Stimulated activated CD8-positive, alpha-beta memory T cell treated with anti-CD3 and anti-CD28 coated beads, Interleukin-12 subunit alpha, Interleukin-12 subunit beta, amount 100 ng/mL, for 1 hour (primary cell): ENCODE data around the gene HIVEP3.

Source experiments
- DNase-seq: peaks from one replicate; pipeline ENCODE4 v3.0.0-alpha.2; 2020; ENCODE audit warnings: low read depth

Gene HIVEP3

DNA sequence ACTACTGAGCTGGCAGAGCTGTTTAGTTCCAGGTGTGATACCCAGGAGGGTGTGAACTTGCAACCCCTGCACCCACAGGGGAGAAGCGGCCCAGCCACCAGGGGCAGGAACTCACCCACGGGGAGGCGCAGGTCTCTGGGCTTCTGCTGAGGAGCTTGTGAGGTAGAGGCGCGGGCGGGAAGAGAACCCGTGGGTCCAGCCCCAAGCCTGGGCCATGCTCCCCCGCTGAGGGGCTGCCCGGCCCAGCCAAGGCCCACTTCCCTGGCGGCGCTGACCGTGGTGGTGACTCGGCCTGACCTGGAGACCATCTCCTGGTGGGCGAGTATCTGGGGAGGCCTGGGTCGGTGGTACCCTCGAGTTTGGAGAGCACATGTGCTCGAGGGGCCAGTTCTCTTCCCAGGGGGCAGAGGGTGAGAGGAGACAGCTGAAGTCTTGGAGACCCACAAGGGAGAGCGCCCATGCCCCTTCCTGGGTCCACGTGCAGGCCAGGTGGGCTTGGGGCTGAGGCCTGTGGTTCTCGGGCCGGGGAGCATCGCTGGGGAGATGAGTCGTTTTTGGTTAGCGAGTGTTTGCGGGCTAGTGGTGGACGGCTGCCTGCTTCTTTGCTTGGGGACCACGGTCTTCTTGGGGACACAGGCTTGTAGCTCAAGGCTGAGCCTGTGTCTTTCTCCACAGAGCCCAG is 405.9 kb downstream of the HIVEP3 start:
- DNase-seq: no peak

DNA sequence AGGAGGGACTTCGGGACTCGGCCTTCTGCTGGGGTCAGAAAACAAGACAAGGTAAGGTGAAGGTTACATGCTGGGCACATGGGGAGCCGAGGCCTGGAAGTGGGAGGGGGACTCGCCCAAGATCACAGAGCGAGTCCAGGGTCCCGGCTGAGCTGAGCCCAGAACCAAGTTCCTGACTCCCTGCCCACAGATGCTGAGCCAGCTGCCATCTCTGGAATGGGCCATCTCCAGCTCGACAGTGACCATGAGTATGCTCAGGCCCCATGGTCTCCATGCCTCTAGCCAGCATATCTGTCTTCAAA is 407.5 kb downstream of the HIVEP3 start:
- no peak for DNase-seq

DNA sequence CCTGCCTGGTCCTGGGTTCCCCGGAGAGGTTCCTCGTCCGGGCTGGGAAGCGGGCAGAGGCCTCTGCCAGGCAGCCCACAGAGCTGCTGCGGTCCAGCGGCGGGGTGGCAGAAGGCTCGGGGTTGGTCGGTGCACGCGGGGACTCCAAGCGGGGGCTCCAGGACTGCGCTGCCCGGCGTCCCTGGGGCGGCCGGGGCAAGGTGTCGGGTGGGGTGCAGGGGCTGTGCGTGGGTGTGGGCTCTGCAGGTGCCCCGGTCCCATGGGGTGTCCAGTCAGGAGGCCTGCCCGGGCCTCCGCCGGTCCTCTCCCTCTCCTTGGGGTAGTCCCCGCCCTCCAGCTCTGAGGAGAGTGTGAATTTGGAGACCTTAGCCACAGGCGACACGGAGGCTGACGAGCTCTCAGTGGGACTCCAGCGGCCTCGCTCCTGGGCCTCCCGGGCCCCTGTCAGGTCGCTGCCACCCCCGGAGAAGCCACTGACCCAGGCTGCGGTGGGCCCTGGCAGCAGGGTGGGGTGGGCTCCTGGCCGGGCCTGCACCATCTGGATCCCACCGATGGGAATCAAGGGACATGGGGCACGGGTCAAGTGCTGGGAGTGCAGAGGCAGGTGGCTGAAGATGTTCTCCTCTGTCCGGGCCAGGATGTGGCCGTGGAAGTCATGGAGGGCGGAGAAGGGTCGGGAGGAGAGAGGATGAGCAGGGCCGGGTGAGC is 408.0 kb downstream of the HIVEP3 start:
- DNase-seq: no peak

DNA sequence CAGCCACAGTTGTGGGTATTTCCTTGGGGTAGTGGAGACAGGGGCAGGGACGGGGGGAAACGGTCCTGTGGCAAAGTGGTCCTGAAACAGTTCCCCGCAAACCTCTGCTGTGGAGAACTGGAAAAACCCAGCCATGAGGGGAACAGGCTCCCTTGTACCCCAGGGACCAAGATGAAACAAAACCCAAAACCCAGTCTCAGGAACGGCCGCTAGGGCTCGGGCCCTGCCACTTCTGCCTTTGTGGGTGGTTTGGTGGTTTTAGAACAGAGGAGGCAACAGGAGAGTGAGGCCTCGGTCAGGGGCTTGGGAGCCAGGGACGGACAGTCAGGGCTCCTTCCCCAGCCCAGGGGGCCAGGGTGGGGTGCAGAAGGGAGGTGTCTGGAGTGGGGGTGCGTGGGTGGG is 409.5 kb downstream of the HIVEP3 start:
- DNase-seq: no peak

DNA sequence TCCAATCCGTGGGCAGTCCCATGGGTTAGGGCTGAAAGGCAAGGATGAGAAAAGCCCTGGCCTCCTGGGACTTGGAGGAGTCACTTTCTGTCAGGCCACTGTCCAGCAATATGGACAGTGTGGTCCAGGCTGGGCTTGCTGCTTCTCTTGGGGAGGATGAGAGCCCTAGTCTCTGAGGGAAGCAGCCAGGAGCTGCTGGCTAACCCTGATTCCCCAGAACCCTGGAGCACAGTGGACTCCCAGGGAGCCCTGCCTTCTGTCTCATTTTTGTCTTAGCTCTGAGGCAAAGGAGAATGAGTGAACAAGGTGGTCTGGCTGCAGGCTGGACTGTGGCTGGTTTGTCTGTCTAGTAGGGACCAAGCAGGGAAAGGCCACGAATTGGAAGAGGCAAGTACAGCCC is 410.4 kb downstream of the HIVEP3 start:
- DNase-seq: no peak

DNA sequence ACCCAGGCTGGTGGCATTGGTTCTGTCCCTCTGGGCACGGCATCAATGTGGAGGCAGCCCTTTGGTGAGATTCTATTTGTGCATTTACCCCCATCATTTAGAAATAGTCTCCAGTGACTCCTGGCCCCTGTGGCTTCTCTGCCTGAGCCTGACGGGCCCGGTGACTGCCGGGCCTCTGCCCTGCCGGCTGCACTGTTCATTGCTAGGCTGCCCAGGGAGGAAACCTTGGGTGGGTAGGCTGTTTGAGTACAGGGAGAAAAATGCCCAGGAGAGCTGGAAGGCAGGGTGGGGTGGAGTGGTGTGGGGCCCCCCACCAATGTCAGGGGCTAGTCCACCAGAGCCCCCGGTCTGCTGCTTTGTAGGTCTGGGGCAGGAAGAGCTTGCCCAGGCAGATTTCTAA is 410.9 kb downstream of the HIVEP3 start:
- no peak for DNase-seq

DNA sequence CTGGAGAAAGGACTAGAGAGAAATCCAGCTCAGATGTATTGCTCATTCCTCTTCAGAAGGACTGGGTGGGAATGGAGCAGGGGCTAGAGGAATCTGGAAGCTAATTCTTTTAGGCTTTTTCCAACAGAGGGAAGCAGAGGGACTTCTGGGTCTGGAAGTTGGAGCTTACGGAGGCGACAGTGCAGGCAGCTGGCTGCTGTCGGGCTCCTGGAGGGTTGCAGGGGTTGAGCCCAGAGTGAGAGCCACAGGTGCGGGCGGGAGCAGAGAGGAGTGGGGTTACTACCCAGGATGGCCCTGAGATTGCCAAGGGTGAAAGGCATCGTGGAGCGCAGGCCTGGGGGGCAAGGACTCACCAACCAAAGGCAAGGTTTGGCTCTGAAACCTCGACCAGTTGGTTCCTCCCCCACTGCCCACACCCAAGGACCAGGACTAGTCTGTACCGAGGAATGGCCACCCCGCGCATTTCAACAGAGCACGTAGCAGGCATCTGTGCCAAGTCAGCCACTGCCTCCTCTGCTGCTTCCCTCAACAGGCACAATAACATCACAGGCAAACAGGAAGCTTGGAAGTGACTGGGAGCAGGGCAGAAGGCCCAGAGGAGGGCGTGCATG is 411.5 kb downstream of the HIVEP3 start:
- DNase-seq: no peak

DNA sequence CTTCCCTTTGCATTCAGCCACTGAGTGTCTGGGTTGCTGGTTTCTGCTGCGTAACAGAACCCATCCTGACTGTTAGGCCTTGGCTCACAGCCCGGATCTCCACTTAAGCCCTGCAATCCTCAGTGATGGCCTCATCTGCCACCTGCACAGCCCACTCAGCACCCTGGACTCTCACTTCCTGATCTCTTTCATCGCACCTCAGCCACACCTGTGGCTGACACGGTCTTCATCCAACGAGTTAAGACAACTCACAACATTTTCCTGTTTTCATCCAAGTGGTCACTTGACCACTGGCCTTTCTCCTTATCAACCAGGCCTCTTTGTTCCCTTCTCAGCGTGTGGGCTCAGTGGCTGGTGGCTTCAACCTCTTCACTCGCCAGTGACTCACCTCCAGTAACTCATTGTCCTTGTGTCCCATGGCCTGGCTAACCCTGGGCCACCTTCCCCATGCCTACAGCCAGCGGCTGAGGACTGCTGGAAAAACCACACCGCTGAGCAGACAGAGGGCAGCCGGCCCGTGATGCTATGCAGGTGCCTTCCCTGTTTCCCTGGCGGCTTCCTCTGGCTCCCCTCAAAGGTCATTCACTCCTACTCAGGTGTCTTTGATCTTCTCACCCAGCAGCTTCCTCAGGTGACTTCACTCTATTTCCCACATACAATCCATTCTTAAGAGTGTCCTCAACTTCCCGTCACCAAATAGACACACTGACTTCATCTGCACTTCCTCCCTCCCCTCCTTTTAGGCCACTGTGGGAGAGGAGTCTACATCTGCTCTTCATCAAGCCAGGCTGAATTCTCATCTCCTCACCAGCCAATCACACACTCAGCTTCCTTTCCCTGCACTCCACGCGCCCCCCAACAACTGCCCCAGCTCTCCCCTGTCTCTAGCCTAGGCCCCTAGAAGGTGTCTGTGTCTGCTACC is 414.3 kb downstream of the HIVEP3 start:
- DNase-seq: no peak

DNA sequence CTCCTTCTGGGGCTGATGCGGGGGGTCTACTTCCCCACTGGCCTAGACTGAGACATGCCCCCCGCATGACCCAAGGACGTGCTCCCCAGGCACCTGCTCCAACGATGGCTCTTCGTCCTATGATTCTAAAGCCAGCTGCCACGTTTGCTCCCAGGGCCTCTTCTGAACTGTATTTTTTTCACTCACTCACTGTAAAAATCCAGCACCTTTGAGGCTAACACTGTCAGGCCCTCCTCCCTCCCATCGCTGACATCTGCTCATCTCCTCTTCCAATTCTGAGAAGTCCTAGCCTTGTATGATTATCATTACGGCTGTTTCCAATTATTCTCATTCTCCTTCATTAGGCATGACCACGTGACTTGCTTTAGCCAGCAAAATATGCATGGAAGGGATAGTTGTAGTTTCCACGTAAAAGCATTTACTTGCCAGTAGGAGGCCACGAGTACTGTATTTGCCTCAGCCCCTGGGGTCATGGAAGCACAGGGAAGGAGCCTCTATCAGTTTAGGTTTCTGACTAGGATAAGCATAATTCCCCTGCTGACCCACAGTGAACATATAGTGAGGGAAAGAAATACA is 415.1 kb downstream of the HIVEP3 start:
- no peak for DNase-seq

DNA sequence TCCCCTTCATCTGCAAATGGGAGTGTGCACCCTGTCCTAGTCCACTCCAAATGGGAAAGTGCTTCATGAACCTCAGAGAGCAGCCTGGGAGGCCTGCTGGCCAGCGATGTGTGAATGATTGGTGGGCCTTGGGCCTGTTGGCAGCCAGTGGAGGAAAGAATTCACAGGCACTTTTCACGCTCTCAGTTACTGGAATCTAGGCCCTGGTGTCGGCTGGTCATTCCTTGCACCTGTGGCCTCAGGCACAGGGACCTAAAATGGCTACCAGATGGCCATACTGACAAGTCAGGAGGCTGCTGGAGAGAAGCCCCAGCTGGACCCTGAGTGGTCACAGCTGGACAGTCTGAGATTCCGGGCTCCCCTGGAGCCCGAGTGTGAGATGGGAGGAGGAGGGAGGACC is 415.8 kb downstream of the HIVEP3 start:
- no peak for DNase-seq

DNA sequence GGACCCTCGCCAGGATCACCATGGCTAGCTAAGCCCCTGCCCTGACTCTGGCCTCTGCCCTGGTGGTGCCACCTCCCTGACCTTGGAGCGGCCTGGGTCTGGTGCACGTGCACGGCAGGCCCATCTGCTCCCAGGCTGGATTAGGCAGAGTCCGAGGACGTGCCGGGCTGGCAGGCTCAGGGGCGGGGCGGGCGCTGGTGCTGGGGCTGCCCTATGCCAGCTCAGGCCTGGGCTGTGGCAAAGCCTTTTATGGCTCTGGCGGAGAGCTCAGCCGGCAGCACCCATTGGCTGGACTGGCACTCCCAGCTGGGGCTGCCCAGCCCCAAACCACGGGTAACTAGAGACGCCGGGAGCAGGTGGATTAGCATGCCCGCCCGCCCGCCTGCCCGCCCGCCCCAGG is 417.1 kb downstream of the HIVEP3 start:
- DNase-seq: no peak

DNA sequence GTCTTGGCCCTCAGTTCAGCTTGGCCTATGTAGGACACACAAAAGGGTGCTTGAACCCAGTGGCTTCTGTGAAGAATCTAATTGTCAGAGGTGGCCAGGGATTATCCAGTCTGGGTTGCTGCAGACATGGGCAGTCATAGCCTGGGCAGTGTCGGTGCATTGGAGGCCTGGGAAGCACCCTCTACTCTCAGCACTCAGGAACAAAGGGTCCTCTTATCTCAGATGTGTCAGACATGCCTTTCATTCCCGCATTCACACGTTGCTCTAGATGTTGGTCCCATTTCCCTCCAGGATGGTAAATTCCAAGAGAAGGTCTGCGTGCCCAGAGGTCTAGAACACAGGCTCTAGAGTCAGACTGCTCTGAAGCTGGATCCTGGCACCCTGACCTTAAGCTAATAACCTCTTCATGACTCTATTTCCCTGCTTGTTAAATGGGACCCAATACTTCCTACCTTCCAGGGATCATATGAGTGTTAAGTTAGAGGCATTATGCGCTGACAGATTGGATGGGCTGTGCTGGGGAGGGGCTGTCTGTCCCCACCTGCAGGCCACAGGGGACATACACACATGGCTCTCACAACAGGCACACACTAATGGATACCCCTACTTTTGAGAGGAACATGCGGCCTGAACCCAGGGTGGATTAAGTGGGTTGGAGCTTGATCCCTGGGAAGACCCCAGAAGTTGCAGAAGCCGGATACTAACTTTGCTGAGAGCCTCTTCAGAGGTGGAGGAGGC is 417.8 kb downstream of the HIVEP3 start:
- DNase-seq: no peak

DNA sequence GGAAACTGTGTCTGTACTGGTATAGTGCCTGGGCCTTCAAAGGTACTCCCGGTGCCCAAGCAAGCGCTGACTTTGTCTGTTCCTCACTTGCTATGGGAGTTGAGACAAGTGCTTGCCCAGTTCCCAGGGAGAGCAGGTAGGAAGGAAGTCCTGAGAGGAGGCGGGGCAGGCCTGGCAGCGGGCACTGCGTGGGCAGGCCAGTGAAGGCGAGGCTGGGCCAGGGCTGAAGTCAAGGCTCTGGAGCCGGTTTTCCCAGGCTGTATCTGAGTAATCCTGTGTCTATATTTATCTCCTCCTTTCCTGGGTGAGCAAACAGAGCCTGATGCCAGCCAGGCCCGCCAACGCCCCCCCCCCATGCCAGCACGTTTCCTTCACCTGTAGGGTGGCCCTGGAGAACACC is 418.3 kb downstream of the HIVEP3 start:
- no peak for DNase-seq

DNA sequence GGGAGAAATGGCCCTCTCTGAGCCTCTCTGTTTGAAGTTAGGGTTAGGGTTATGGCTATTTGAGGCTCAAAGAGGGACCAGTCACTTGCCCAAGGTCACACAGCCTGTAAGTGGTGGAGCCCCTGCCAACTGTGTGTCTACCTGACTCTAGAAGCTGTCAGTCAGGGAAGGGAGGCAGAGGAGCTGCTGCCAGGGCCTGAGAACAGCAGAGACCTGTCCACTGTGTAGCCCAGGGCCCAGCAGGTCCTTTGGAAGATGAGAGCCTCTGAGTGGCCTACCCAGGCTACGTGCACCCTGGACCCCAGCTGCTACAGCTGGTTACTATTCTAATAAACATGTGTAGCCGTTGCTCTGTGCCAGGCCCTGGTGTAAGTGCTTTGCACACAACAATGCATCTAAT is 419.1 kb downstream of the HIVEP3 start:
- DNase-seq: no peak

DNA sequence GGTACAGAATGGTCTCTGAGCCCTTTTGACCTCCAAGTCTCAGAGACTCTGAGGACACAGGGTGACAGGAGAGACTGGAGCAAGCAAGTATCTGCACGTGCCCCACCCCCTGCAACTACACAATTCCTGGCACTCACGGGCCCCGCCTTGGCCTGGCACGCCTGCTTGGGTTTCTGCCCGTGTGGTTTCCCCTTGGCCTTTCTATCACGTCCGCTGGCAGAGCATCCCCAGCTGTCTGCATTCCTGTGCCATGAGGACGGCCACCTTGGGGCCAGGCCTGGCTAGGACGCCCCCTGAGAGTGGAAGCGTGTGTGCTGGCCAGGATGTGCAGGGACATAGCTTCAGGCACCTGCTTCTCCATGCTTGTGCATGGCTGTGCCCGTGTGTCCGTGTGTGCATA is 419.9 kb downstream of the HIVEP3 start:
- DNase-seq: no peak

DNA sequence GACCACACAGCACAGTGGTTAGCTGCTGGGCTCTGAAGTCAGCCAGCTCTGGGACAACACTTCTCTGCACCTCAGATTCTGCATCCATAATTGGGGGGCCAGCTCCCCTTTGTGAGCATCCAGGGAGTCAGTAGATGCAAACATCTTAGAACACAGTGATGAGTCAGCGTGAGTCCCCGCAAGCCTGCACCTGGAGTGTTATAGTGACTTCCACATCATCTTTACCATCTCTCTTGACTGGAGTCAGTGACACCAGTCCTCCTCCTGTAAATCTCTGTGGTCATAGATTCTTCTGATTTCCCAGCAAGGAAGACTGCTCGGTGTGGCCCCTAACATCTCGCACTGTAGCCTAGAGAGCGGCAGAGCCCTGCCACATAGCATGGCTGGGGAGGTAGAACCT is 420.3 kb downstream of the HIVEP3 start:
- no peak for DNase-seq

DNA sequence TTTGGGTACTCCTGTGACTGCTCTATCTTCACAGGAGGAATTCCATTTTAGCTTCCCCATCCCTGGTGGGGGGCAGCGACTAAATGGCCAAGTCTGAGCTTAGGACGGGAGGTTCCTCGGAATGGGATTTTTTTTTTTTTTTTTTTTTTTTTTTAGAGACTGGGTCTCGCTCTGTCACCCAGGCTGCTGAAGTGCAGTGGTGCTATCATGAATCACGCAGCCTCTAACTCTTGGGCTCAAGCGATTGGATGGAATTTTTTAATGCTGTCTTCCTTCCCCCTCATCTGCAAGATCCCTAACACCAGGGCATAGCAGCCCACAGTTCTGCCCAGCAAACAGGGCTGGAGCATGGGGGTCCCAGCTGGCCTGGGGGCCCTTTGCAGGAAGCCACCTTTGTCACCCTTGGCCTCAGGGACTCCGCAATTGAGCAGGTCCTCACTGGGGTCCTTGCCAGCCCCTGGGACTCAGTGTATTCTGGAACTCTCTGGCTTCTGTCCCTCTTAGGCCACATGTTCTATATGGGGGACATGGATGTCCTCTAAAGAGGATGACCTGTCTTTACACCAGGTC is 421.2 kb downstream of the HIVEP3 start:
- no peak for DNase-seq

DNA sequence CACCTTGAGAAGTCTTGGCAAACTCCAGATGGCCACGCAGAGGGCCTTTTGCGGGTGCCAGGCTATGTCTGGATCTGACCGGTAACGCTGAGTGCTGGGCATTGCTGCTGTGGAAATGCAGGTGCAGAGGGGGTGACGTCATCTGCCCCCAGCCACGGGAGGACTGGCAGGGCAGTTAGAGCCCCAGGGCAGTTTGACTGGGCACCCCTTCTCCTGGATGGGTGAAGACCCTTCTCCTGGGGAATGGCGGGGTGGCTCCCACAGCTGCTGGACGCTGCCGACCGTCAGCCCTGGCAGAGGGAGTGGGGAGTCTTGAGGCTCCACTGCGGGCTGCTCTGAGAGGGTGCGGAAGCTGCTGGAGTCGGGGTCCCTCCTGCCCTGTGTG is 421.7 kb downstream of the HIVEP3 start:
- no peak for DNase-seq

DNA sequence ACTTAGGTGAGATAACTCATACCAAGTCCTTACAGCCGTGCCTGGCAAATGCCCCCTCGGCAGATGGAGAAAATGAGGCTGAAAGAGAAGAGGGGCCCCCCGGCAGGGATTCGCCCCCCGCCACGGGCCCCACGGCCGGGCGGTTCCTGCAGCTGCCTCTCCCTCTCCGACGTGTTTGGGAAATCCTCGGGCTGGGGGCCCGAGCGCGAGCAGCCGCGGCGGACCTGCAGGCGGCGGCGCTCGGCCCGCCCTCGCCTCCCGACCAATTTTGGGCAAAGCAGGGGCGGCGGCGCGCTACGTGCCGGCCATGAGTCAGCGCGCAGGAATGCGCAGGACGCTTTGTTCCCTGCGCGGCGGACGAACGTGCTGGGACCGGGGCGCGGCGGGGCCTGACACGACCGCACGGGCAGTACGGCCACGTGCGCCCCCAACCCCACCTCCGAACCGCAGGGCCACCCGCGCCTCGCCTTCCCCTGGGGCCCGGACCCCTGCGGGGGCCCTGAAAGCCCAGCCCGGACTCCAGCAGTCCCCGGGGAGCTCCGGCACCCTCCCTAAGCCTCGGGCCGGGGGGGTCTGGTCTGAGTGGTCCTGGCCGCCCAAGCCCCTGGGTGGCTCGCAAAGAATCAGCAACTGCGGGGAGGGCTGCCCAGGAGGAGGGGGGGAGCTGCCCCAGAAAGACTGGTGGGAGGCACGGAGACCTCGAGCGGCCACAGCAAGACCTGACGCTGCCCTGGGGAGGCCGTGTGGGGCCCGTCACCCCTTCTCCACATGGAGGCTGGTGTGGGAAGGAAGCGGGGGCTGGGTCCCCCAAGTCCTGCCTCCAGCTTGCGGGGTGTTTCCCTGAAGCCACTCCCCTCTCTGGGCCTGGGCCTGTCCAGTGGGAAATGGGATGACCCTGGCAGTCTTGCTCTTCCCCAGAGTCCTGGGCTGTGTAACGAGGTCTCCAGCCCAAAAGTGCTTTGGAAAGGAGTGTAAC is 422.4 kb downstream of the HIVEP3 start:
- DNase-seq: no peak
